Measurements from ENCODE around the gene GFI1.
"Not testable (repeated sequence)": the region's sequence is repeated elsewhere in the genome, so short reads cannot be mapped to it uniquely, and the experiment has no call there.

GFI1 gene

DNA sequence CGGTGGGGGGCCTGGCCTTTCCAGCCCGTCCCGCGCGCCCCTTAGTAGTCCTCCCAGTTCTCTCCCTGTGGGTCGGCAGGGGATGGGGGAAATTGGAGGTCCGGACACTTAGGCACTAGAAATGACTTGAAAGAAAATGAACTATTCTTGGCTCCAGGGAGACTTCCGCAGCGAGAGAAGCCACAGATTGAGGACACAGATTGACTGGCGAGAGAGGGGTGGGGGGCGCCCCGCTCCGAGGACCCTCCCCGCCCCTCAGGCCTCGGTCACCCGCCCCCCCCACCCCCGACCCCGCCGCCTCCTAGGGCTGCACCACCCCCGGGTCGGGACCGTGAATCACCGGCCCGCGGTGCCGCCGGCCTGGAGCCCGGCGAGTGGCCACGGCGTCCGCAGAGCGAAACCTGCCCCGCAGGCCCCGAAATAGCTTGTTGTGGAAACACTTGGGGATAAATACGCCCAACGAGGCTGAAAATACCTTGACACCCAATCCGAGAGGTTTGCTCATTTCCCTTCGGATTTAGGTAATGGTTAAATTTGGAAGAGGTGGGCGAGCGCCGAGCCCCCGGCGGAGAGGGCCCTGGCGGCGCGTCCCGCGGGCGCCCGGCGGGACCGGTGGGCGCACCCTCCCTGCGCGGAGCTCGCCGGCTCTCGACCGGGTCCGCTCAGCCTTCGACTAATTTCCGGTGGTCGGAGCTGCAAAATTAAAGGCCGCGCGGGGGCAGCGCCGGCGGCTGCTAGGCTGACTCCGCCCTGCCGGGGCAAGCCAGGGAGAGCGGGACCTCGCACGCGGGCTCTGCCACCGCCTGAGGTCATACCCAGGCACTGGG, at the start of gene GFI1:
TSS of gene GFI1 (minus strand) at position 675 of the 827 bp plus-strand sequence. CDS start 3,438 bp downstream, outside the sequence.
- DNase-seq (ENCODE audit: low spot score), result no peak

DNA sequence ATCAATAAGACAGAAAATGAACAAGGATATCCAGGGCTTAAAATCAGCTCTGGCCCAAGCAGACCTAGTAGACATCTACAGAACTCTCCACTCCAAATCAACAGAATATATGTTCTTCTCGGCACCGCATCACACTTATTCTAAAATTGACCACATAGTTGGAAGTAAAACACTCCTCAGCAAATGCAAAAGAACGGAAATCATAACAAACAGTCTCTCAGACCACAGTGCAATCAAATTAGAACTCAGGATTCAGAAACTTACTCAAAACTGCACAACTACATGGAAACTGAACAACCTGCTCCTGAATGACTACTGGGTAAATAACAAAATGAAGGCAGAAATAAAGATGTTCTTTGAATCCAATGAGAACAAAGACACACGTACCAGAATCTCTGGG, 45.6 kb upstream of the GFI1 start:
- not testable (repeated sequence) for DNase-seq (ENCODE audit: low spot score)

- not testable (repeated sequence) for DNase-seq (ENCODE audit: low spot score)
Measured at GRCh38 chr1:92531939-92532338, 45.2 kb upstream of the GFI1 start.

- DNase-seq (ENCODE audit: low spot score), result no peak
Measured at GRCh38 chr1:92527670-92528069, 40.9 kb upstream of the GFI1 start.

- not testable (repeated sequence) for DNase-seq (ENCODE audit: low spot score)
Measured at GRCh38 chr1:92524944-92525590, 38.3 kb upstream of the GFI1 start.

DNA sequence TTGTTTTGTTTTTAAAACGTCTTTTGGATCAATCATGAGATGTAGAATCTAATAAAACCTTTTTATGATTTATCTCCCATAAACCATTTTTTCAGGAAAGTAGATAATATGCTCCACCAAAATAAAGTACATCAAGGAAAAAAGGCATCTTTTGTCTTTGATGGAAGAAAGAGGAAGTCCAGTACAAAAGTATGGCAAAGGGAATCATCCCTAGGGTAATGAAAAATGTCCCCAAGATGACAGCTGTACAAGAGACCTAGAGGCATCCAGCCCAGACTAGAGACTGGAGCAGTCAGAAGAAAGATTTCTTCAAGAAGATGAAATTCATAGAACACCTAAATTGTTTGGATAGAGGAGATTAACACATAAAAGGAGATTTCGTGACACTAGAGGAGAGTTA, 32.3 kb upstream of the GFI1 start:
- no peak for DNase-seq (ENCODE audit: low spot score)

- no peak for DNase-seq (ENCODE audit: low spot score)
Measured at GRCh38 chr1:92516574-92516973, 29.8 kb upstream of the GFI1 start.

DNA sequence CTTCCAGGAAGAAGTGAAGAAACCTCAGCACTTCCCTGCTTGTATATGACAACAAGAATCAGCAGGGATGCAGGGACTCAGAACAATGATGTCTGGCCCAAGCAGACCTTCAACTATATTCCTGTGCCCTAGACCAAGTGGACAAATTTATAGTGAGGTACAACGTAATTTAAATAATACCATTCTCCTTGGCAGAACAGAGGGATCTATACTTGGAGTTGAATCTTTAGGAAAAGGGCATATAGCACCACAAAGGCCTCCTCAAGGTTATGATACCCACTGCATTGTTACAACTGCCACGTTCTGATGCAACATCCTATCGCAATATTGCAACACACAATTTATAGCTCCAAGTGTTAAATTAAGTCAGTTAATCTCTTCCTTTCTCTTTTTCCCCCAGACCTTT, 29.1 kb upstream of the GFI1 start:
- DNase-seq (ENCODE audit: low spot score), result no peak

DNA sequence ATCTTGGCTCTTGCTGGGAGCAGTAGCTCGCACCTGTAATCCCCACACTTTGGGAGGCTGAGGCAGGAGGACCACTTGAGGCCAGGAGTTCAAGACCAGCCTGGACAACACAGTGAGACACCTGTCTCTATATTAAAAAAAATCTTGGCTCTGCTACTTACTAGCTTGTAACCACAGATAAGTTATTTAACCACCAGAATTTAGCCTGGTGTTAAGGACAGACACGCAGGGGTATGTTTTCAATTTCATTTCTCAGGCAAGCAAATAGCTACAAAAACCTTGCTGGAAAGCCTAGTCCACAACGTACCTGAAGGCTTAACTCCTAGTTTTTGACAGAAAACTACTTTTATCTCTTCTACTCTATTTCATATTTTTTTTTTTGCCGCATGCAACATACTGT, 24.8 kb upstream of the GFI1 start:
- DNase-seq (ENCODE audit: low spot score), result no peak

DNA sequence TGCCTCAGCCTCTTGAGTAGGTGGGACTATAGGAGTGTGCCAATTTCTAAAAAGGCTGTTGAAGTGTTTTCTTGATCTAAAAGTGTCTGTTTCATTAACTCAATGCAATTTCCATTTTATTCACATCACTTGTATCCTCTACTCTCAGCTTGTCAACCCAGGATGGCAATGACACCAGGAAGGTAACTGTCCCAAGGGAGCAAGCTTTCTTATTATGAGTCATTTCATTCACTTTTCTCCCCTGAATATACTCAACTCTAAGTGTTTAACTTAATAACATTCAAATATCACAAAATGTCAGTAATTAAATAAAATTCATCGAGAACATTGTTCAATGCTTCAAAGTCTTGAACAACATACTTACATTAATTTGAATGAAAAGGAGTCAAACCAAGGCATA, 22.9 kb upstream of the GFI1 start:
- DNase-seq (ENCODE audit: low spot score), result no peak

GRCh38 chr1:92505015-92505692, 18.4 kb upstream of the GFI1 start:
- no peak for DNase-seq (ENCODE audit: low spot score)

- DNase-seq (ENCODE audit: low spot score), result no peak
Measured at GRCh38 chr1:92504291-92505014, 17.7 kb upstream of the GFI1 start.

- no peak for DNase-seq (ENCODE audit: low spot score)
Measured at GRCh38 chr1:92503926-92504285, 17.2 kb upstream of the GFI1 start.

GRCh38 chr1:92503043-92503925, 16.6 kb upstream of the GFI1 start:
- no peak for DNase-seq (ENCODE audit: low spot score)

DNA sequence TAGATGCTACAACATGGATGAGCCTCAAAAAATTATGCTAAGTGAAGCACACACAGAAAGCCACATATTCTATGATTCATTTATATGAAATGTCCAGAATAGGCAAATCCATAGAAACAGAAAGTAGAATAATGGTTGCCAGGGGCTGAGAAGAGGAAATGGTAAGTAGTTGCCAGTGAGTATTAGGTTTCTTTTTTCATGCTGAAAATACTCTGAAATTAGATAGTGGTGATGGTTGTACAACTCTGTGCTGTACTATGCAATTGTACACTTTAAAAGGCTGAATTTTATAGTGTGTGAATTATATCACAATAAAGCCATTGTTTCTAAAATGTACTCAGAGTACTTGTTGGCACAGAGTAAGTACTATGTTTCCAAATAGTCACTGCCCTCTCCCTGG, 15.5 kb upstream of the GFI1 start:
- no peak for DNase-seq (ENCODE audit: low spot score)

- DNase-seq (ENCODE audit: low spot score), result no peak
Measured at GRCh38 chr1:92500552-92500951, 13.8 kb upstream of the GFI1 start.

DNA sequence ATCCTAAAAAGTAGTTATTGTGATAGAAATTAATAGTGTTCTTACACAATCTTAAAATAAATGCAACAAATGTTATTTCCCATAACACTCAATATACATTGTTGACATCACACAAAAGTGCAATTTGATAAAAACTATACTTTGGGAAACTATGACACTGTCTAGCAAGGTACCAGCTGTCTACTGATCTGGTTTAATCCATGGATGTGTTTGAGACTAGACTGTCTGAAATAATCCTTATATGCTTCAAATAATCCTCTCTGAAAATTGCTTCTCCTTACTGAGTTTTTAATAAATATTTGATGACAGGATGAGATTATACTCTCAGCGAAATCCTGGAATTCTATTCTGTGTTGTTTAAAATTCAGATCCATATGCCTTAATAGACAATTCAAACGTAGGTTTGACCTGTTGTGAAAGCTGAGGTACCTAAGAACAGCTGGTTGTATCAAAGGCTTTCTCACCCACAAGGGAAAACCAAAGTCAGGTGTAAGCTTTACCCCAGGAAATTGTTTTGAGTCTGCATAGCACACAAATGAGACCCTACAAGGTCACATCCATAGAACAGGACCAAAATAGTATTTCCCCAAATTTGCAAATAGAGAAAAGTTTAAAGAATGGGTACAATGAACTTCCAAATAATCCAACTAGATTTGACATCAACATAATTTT, 8.8 kb upstream of the GFI1 start:
- no peak for DNase-seq (ENCODE audit: low spot score)

DNA sequence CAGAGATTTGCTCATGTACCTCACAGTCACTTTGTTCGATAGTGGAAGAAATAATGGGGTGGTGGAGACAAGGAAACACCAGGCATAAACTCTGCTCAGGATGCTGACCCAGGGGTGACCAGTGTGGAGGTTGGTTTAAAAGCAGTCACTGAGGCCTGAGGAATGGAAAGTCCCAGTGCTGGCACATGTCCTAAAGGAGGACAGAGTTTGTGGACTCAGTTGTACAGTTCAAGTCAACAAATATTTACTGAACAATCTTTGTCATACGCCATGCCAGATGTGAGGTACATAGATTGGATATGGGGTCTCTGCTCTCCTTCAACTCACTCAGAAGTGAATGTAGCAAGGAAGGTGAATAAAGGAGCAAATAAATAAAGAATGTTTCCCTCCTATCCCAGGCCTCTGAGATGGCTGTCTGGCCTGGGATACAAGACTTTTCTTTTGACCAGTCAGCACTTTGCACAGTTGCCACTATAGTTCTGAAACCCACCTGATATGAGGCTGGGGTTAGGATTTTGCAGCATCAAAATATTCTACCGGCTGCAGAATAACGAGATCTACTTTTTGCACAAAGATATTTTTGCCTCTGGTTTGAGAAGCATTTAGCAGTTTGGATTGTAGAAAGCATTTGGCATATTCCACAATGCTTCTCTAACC, 7.9 kb upstream of the GFI1 start:
- DNase-seq (ENCODE audit: low spot score), result no peak

DNA sequence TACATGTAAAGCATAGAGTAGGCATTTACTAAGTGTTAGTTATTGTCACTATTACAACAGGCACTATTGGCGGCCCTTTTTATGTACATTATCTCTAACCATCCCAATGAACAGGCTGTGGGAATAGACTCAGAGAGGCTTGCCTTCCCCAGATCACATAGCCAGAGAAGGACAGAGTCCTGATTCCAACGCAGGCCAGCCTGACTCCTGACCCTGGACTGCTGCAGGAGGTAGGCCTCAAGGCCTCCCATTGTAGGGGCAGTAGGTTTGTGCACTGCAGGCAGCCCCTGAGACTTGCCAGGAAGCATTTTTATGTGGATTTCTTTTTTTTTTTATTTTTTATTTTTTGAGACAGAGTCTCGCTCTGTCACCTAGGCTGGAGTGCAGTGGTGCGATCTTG, 6.4 kb upstream of the GFI1 start:
- no peak for DNase-seq (ENCODE audit: low spot score)

DNA sequence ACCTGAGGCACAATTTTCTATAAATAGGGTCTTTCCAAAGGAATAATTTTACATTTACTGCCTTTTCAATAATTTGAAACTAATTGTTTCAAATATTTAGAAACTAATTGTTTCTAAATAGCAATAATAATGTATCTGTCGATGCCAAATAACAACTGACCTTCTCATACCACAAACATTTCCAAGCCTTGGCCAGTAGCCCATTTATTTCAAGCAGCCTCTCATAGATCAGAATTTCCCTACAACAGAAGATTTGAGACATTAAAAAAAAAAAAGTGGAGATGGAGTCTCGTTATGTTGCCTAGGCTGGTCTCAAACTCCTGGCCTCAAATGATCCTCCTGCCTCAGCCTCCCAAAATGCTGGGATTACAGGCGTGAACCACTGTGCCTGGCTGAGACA, 2.1 kb upstream of the GFI1 start:
- no peak for DNase-seq (ENCODE audit: low spot score)
